Lower leg skin (tissue), 3 donors: ENCODE results near the gene NOSTRIN.

Experiments used
- POLR2A ChIP-seq, 2 donors: fragments of 450-650 bp; IDR thresholded peaks; one replicate each; pipeline ENCODE4 v1.6.1; 2016 to 2017; ENCODE audit warnings: antibody characterized with exemption in 2 of 2, mild to moderate bottlenecking in 1 of 2, moderate library complexity in 1 of 2
- TF ChIP-seq, protein P1 (sequence below), 3 donors: fragments of 450-650 bp; IDR thresholded peaks; one replicate each; pipeline ENCODE4 v1.5.1; 2016; ENCODE audit warnings: antibody characterized with exemption in 3 of 3, mild to moderate bottlenecking in 3 of 3, moderate library complexity in 2 of 3

DNA sequence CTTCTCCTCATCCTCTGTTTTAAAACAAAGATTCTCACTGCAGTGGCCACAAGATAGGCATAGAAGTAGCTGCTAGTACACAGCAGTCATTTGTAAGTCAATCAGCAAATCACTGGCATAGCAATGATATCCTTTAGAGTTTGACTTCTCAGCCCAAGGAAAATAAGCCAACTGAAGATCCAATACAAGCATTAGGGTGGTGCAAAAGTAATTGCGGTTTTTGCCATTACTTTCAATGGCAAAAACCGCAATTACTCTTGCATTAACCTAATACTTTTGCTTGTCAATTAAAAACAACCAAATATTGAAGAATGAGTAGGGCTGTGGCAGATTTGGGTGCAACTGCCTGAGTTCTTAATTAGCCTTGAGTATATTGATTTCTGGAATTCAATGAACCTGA is 101.5 kb downstream of the NOSTRIN start:
- TF ChIP-seq, protein P1, sequence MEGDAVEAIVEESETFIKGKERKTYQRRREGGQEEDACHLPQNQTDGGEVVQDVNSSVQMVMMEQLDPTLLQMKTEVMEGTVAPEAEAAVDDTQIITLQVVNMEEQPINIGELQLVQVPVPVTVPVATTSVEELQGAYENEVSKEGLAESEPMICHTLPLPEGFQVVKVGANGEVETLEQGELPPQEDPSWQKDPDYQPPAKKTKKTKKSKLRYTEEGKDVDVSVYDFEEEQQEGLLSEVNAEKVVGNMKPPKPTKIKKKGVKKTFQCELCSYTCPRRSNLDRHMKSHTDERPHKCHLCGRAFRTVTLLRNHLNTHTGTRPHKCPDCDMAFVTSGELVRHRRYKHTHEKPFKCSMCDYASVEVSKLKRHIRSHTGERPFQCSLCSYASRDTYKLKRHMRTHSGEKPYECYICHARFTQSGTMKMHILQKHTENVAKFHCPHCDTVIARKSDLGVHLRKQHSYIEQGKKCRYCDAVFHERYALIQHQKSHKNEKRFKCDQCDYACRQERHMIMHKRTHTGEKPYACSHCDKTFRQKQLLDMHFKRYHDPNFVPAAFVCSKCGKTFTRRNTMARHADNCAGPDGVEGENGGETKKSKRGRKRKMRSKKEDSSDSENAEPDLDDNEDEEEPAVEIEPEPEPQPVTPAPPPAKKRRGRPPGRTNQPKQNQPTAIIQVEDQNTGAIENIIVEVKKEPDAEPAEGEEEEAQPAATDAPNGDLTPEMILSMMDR (IDR thresholded peaks at IDR 0.05) = no peak
- no peak for TF ChIP-seq POLR2A (IDR thresholded peaks at IDR 0.05)
